HepG2 (cell line): ENCODE results near the gene STOM. TPM values are rescaled to one million over a fixed set of nuclear protein-coding genes. Genes with fewer than 3 reads are reported as not detected.

Experiments used
- ARNT ChIP-seq: fragments of 450-650 bp; IDR thresholded peaks from 2 replicates; pipeline ENCODE4 v1.6.1; 2017
- CAMTA2 ChIP-seq: sonication (generic); formaldehyde crosslinking; IDR thresholded peaks from 2 replicates; pipeline ENCODE4 v1.4.0; 2020; ENCODE audit warnings: mild to moderate bottlenecking, missing genetic modification reagents, borderline replicate concordance
- CC2D1A ChIP-seq: sonication (generic); formaldehyde crosslinking; IDR thresholded peaks from 2 replicates; pipeline ENCODE4 v1.8.1; 2023; ENCODE audit warnings: mild to moderate bottlenecking, missing genetic modification reagents
- DDIT3 ChIP-seq: sonication (generic); formaldehyde crosslinking; IDR thresholded peaks from 2 replicates; pipeline ENCODE4 v1.4.0; 2020; ENCODE audit warnings: mild to moderate bottlenecking, missing genetic modification reagents
- E2F2 ChIP-seq: sonication (generic); formaldehyde crosslinking; IDR thresholded peaks from 2 replicates; pipeline ENCODE4 v1.4.0; 2020; ENCODE audit warnings: missing genetic modification reagents, borderline replicate concordance
- ELF3 ChIP-seq: IDR thresholded peaks from 2 replicates; pipeline ENCODE4 v1.6.1; 2016; ENCODE audit warnings: missing genetic modification reagents, missing compliant biosample characterization
- ETV6 ChIP-seq: sonication (generic); formaldehyde crosslinking; conservative IDR thresholded peaks from 2 replicates; pipeline ENCODE4 v1.4.0; 2020; ENCODE audit warnings: missing genetic modification reagents
- GABPA ChIP-seq, 2 experiments: IDR thresholded peaks; 2 replicates each; pipeline ENCODE4 v1.6.1; 2011 to 2016; ENCODE audit warnings: low read depth in 2 of 2, low read length in 1 of 2, missing biosample characterization in 1 of 2, missing genetic modification characterization in 1 of 2
- HNF4A ChIP-seq: sonication (generic); formaldehyde crosslinking; IDR thresholded peaks from 2 replicates; pipeline ENCODE4 v1.4.0; 2020; ENCODE audit warnings: missing genetic modification reagents
- JARID2 ChIP-seq: sonication (generic); formaldehyde crosslinking; IDR thresholded peaks from 2 replicates; pipeline ENCODE4 v1.8.1; 2023; ENCODE audit warnings: missing genetic modification reagents, inconsistent platforms; ENCODE audit not compliant: insufficient replicate concordance
- JUNB ChIP-seq: sonication (generic); formaldehyde crosslinking; IDR thresholded peaks from 2 replicates; pipeline ENCODE4 v1.8.0; 2022; ENCODE audit warnings: missing genetic modification reagents, mild to moderate bottlenecking, borderline replicate concordance
- KLF13 ChIP-seq: sonication (generic); formaldehyde crosslinking; IDR thresholded peaks from 2 replicates; pipeline ENCODE4 v1.4.0; 2020; ENCODE audit warnings: mild to moderate bottlenecking, missing genetic modification reagents
- MYC ChIP-seq: sonication (generic); formaldehyde crosslinking; IDR thresholded peaks from 2 replicates; pipeline ENCODE4 v1.9.0; 2021; ENCODE audit warnings: missing genetic modification reagents, borderline replicate concordance
- NCOA2 ChIP-seq: sonication (generic); formaldehyde crosslinking; IDR thresholded peaks from 2 replicates; pipeline ENCODE4 v1.8.0; 2022; ENCODE audit warnings: inconsistent platforms
- NPAS2 ChIP-seq: sonication (generic); formaldehyde crosslinking; IDR thresholded peaks from 2 replicates; pipeline ENCODE4 v1.8.0; 2022; ENCODE audit warnings: mild to moderate bottlenecking, missing genetic modification reagents, borderline replicate concordance
- PCBP2 ChIP-seq: fragments of 200-400 bp; formaldehyde crosslinking; optimal IDR thresholded peaks from 2 replicates; pipeline ENCODE3; 2018; ENCODE audit warnings: low read length, low read depth; ENCODE audit not compliant: poor library complexity, severe bottlenecking
- PITX1 ChIP-seq: sonication (generic); formaldehyde crosslinking; IDR thresholded peaks from 2 replicates; pipeline ENCODE4 v1.5.1; 2020; ENCODE audit warnings: mild to moderate bottlenecking, missing genetic modification reagents
- PTBP1 ChIP-seq: fragments of 200-400 bp; formaldehyde crosslinking; IDR thresholded peaks from 2 replicates; pipeline ENCODE4 v1.6.1; 2018; ENCODE audit warnings: low read length, low read depth; ENCODE audit not compliant: poor library complexity, severe bottlenecking
- RORA ChIP-seq: sonication (generic); formaldehyde crosslinking; IDR thresholded peaks from 2 replicates; pipeline ENCODE4 v1.5.0; 2020; ENCODE audit warnings: mild to moderate bottlenecking, missing genetic modification reagents, moderate library complexity
- SIN3A ChIP-seq: IDR thresholded peaks from 2 replicates; pipeline ENCODE4 v1.6.1; 2011; ENCODE audit warnings: low read depth, mild to moderate bottlenecking, control low read depth, low read length, borderline replicate concordance
- SUZ12 ChIP-seq: fragments of 150-350 bp; IDR thresholded peaks from 2 replicates; pipeline ENCODE4 v1.6.1; 2014; ENCODE audit warnings: low read depth, low read length
- ZBTB14 ChIP-seq: sonication (generic); formaldehyde crosslinking; IDR thresholded peaks from 2 replicates; pipeline ENCODE4 v1.4.0; 2020; ENCODE audit warnings: missing genetic modification reagents
- ZFP36L2 ChIP-seq: sonication (generic); formaldehyde crosslinking; IDR thresholded peaks from 2 replicates; pipeline ENCODE4 v1.4.0; 2020; ENCODE audit warnings: missing genetic modification reagents
- ZNF160 ChIP-seq: sonication (generic); formaldehyde crosslinking; IDR thresholded peaks from 2 replicates; pipeline ENCODE4 v1.8.0; 2022; ENCODE audit warnings: mild to moderate bottlenecking, inconsistent platforms, missing genetic modification reagents
- ZNF337 ChIP-seq: sonication (generic); formaldehyde crosslinking; IDR thresholded peaks from 2 replicates; pipeline ENCODE4 v1.5.1; 2020; ENCODE audit warnings: missing genetic modification reagents, low read depth, mild to moderate bottlenecking, borderline replicate concordance
- ZNF350 ChIP-seq: sonication (generic); formaldehyde crosslinking; IDR thresholded peaks from 2 replicates; pipeline ENCODE4 v1.4.0; 2020; ENCODE audit warnings: mild to moderate bottlenecking, low read depth, missing genetic modification reagents, borderline replicate concordance
- ZNF549 ChIP-seq: sonication (generic); formaldehyde crosslinking; IDR thresholded peaks from 2 replicates; pipeline ENCODE4 v1.5.0; 2020; ENCODE audit warnings: missing genetic modification reagents
- ZNF839 ChIP-seq: sonication (generic); formaldehyde crosslinking; IDR thresholded peaks from 2 replicates; pipeline ENCODE4 v1.4.0; 2020; ENCODE audit warnings: missing genetic modification reagents, mild to moderate bottlenecking, borderline replicate concordance
- ZNF841 ChIP-seq: sonication (generic); formaldehyde crosslinking; IDR thresholded peaks from 2 replicates; pipeline ENCODE4 v1.8.1; 2023; ENCODE audit warnings: missing genetic modification reagents, borderline replicate concordance
- polyA plus RNA-seq, 8 experiments: library from polyadenylated mRNA; depleted of rRNA in 3 of 8; stranded (reverse) in 7 of 8; unstranded in 1 of 8; fragments of >200 nt; fragmentation: Illumina TruSeq in 4 of 8; extraction: Trizol in 4 of 8; gene quantifications; 2 replicates each; pipeline versions ENCODE4 v1.2.1 to v1.2.3, GENCODE V29; 2011 to 2016; ENCODE audit warnings: low read depth in 4 of 8, missing spikeins in 1 of 8, mixed read lengths in 1 of 8; ENCODE audit not compliant: insufficient read depth in 1 of 8
- total RNA-seq, 5 experiments: library from RNA; depleted of rRNA; stranded (reverse); fragments of >200 nt; fragmentation: Illumina TruSeq; extraction: Trizol; gene quantifications; 2 replicates each; pipeline ENCODE4 v1.2.3, GENCODE V29; 2016; ENCODE audit warnings: low read depth in 1 of 5

The STOM gene
- total and polyA plus RNA-seq, 2 of the 13 experiments (the other 11 are each of a cell fraction or from before 2014, with no cell fraction given) = 43.6 to 165 TPM

- TF ChIP-seq RORA (CRISPR knock-in tag) = no peak
- TF ChIP-seq ZNF337 (CRISPR knock-in tag) = no peak
- TF ChIP-seq DDIT3 (CRISPR knock-in tag) = no peak
- no peak for TF ChIP-seq ZBTB14 (CRISPR knock-in tag)
- no peak for TF ChIP-seq ZNF839 (CRISPR knock-in tag)
- no peak for TF ChIP-seq ARNT
- peak; percentile 92 for TF ChIP-seq ELF3 (CRISPR knock-in tag)
- no peak for TF ChIP-seq PCBP2
- TF ChIP-seq HNF4A (CRISPR knock-in tag) = no peak
- TF ChIP-seq CAMTA2 (CRISPR knock-in tag) = no peak
- no peak for TF ChIP-seq ZNF841 (CRISPR knock-in tag)
- no peak for TF ChIP-seq GABPA (IDR thresholded peaks at IDR 0.05; ENCODE audit: low read depth, low read length)
- TF ChIP-seq GABPA (CRISPR knock-in tag; IDR thresholded peaks at IDR 0.05; ENCODE audit: low read depth) = no peak
- no peak for TF ChIP-seq SIN3A
- TF ChIP-seq NCOA2 (CRISPR knock-in tag) = peak; percentile 24; the same call in 1 of the 2 replicates
- TF ChIP-seq MYC (CRISPR knock-in tag) = no peak
- TF ChIP-seq ZNF350 (CRISPR knock-in tag) = peak; percentile 48; the same call in 1 of the 2 replicates
- no peak for TF ChIP-seq JARID2
- TF ChIP-seq PITX1 (CRISPR knock-in tag) = peak; percentile 34; the same call in 1 of the 2 replicates
- no peak for TF ChIP-seq NPAS2 (CRISPR knock-in tag)
- no peak for TF ChIP-seq E2F2 (CRISPR knock-in tag)
- TF ChIP-seq KLF13 (CRISPR knock-in tag) = no peak
- no peak for TF ChIP-seq ZNF549
- no peak for TF ChIP-seq PTBP1
- TF ChIP-seq JUNB (CRISPR knock-in tag) = no peak; the same call in 1 of the 2 replicates
- TF ChIP-seq CC2D1A (CRISPR knock-in tag) = no peak
- TF ChIP-seq ZFP36L2 = no peak
- no peak for TF ChIP-seq ZNF160 (CRISPR knock-in tag)
- no peak for TF ChIP-seq ETV6 (CRISPR knock-in tag)
- no peak for TF ChIP-seq SUZ12
Measured at GRCh38 chr9:121289026-121289771, 80.9 kb downstream of the STOM start (continued).
